HG02938 (cell line): ENCODE results near the gene RNASE8.

Experiments used
- ATAC-seq: cut with Tn5 transposase; IDR thresholded peaks from one replicate; pipeline ENCODE4 v1.9.1; 2021; ENCODE audit warnings: mild to moderate bottlenecking, moderate library complexity; ENCODE audit not compliant: unreplicated experiment

Gene RNASE8

DNA sequence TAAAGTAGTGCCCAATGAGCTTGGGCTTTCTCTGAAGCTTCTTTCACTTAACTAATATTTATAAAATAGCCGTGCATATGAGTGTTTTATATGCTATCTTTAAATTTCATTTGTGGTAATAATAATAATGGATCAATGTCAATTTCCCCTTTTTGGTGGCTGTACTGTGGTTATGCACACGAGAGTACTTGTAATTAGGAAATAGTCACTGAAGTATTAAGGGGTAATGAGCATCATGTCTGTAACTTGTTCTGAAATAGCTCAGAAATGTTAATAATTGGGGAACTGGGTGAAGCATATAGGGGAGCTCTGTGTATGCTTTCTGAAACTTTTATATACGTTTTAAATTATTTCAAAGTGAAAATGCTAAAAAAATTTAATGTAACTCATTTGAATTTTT, 7.0 kb upstream of the RNASE8 start:
- ATAC-seq: no peak

- no peak for ATAC-seq
These were observed 4.2 kb upstream of the RNASE8 start for GRCh38 chr14:21053184-21054122.

- no peak for ATAC-seq
These were observed 3.4 kb upstream of the RNASE8 start for GRCh38 chr14:21054123-21054767.

GRCh38 chr14:21054768-21055145, 2.9 kb upstream of the RNASE8 start:
- no peak for ATAC-seq

GRCh38 chr14:21055432-21056117, 2.0 kb upstream of the RNASE8 start:
- no peak for ATAC-seq

GRCh38 chr14:21056520-21057163, 980 bp upstream of the RNASE8 start:
- no peak for ATAC-seq

DNA sequence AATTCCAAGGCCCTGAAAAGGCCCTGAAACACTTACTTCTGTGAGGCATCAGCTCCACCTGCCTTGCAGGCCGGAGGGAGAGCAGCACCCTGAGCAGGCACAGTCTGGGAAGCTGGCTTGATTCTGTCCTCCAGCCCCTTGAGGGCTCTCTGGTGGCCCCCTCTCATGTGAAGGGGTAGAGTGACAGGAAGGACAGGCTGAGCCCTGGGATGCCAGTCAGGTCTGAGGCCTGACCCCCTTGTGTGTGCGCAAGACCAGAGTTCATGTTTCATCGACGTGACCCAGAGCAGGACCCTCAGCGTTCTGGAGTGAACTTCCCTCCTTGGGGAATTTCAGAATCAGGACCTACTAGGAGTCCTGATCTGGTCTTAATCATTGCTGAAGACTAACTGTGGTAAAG, 1.3 kb downstream of the RNASE8 start:
- ATAC-seq: no peak

- no peak for ATAC-seq
These were observed 2.4 kb downstream of the RNASE8 start for GRCh38 chr14:21059842-21060613.

- no peak for ATAC-seq
These were observed 3.2 kb downstream of the RNASE8 start for GRCh38 chr14:21060614-21061346.

- no peak for ATAC-seq
These were observed 3.7 kb downstream of the RNASE8 start for GRCh38 chr14:21061347-21061668.

GRCh38 chr14:21063479-21063878, 5.9 kb downstream of the RNASE8 start:
- ATAC-seq: no peak

- ATAC-seq: no peak
These were observed 9.4 kb downstream of the RNASE8 start for GRCh38 chr14:21066882-21067502.

DNA sequence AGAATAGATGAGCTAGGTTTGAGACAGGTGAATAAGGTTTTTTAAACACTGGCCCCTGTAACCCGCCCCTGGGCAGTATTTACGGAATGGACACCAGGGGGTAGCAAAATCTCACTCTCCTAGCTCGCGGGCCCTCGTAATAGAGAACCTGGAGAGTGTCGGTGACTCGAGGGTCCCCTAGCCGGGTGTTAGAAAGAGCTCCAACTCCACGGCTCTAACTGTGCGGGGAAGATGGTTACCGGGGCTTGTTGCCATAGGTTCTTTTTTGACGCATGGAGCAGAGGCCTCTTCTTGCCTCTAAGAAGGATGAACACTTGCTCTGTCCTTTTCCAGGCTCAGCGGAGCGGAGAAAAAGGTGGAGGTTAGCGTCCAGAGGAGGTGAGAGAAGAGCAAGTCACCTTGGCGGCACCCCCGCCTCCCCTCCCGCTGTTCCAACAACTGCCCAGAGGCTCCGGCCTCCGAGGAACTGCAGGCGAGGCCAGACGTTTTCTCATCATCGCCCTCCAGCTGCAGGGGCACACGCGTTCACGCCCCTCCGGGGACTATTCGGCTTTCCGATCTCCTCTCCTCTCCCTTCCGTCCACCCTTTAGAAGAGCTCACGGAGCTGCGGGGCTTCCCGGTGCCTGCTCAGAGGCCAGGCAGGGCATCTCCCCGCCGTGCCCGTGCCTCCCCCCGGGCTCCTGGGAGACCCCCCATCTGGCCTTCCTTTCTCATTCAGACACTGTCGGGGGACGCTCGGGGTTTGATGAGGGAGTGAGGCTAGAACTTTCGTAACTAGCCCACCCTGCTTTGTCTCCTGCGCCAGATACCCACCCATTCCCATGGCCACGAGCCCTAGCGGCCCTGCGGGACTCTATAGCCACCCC, 11.1 kb downstream of the RNASE8 start:
- ATAC-seq: no peak

DNA sequence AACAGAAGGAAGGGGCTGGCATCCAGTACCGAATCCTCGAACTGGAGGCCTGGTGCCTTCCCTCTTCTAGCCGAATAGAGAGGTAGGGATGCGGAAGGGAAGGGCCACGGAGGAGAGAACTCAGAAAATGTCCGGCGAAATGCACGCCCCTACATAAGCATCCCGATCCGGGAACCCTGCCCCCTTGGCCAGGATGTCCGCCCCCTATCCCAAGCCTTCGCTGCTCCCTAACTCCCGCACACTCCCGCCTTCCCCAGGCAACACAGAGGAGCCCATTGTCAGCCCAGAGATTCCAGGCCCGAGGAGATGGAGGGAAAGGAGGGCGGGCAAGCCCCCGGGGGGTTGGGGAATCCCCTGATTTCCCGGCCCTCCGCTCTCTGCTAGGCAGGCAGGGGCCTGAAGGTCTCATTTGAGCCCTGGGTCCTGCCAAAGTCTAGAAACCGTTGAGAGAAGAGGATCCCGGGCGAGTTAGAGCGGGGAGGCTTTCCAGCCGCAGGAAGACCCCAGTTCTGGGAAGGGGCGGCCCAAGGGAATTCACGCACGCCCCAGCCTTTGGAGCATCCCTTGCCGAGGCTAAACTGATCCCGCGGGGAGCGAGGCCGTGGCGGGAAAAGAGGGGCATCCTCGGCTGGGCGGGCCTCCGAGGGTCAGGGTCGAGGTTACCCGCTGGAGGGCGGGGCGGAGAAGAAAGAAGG, 11.9 kb downstream of the RNASE8 start:
- ATAC-seq: no peak

- ATAC-seq: no peak
These were observed 12.5 kb downstream of the RNASE8 start, which contains the start of gene ARHGEF40 for GRCh38 chr14:21070083-21070609. Gene ARHGEF40, plus strand, starts transcription at chr14:21070304. Its CDS starts 93 bp downstream, at chr14:21070397.

- peak; percentile 12 for ATAC-seq
These were observed 13.1 kb downstream of the RNASE8 start for GRCh38 chr14:21070610-21071224.
